GM12878 (cell line): ENCODE results near the gene FAAP100. TPM values are rescaled to one million over a fixed set of nuclear protein-coding genes. Genes with fewer than 3 reads are reported as not detected.

ENCODE experiments used
- ATAC-seq: fragments of 200-7000 bp; cut with Tn5 transposase; 3 replicates; pipeline ENCODE4 v1.9.1; 2020; ENCODE audit warnings: mild to moderate bottlenecking, moderate library complexity
- BruUV-seq: library from RNA; stranded (reverse); fragments of 400-500 nt; replicated peaks from 2 replicates; lab custom pipeline; 2021; lab: Mats Ljungman, UMichigan
- CTCF ChIA-PET: fragments of 300-600 bp; sonication (Branson Sonifier 250); formaldehyde crosslinking; extraction: SDS; loops from one replicate; lab custom pipeline; 2021; ENCODE audit warnings: inconsistent platforms; lab: Yijun Ruan, JAX
- POLR2A ChIA-PET: fragments of 350-600 bp; formaldehyde crosslinking; extraction: SDS; loops from one replicate; lab custom pipeline; 2021; ENCODE audit warnings: inconsistent platforms; lab: Charles Lee
- RAD21 ChIA-PET: fragments of 300-600 bp; sonication (Branson Sonifier 250); formaldehyde crosslinking; loops from one replicate; lab custom pipeline; 2023; ENCODE audit warnings: antibody characterized with exemption; ENCODE audit not compliant: unreplicated experiment; lab: Charles Lee
- SMC1A ChIA-PET: fragments of 300-600 bp; sonication (Branson Sonifier 250); formaldehyde crosslinking; loops from one replicate; lab custom pipeline; 2023; ENCODE audit not compliant: unreplicated experiment, uncharacterized antibody; lab: Charles Lee
- DNase-seq: peaks from one replicate; pipeline ENCODE4 v3.0.0-alpha.2; 2011; ENCODE audit warnings: low read depth, low spot score
- FAIRE-seq: peaks from 3 replicates; lab custom pipeline; 2011; peaks lifted over from hg19 to GRCh38; lab: Jason Lieb, UNC
- H2AFZ ChIP-seq: 2 replicates; pipeline ENCODE4 v1.6.0; 2011; ENCODE audit warnings: low read depth, low read length, control low read depth; ENCODE audit not compliant: control insufficient read depth
- H3K27ac ChIP-seq: 2 replicates; pipeline ENCODE4 v1.5.1; 2011; ENCODE audit warnings: control low read depth; ENCODE audit not compliant: control insufficient read depth, insufficient read depth
- H3K27me3 ChIP-seq, 2 experiments: replicated peaks in 1 of 2; 2 replicates each; pipeline versions ENCODE4 v1.6.0 to v1.6.1; 2011; ENCODE audit warnings: low read length in 1 of 2; ENCODE audit not compliant: control insufficient read depth in 2 of 2, insufficient read depth in 2 of 2
- H3K36me3 ChIP-seq, 2 experiments: 2 replicates each; pipeline ENCODE4 v1.5.1; 2011; ENCODE audit warnings: low read length in 1 of 2; ENCODE audit not compliant: control insufficient read depth in 2 of 2, insufficient read depth in 2 of 2
- H3K4me1 ChIP-seq: 2 replicates; pipeline ENCODE4 v1.6.1; 2011; ENCODE audit warnings: mild to moderate bottlenecking, low read length, moderate library complexity, mixed read lengths; ENCODE audit not compliant: control insufficient read depth, insufficient read depth
- H3K4me2 ChIP-seq: 2 replicates; pipeline ENCODE4 v1.6.0; 2011; ENCODE audit warnings: control low read depth; ENCODE audit not compliant: control insufficient read depth, insufficient read depth
- H3K4me3 ChIP-seq: fragments of 200-600 bp; sonication (generic); 2 replicates; pipeline ENCODE4 v1.5.1; 2016
- H3K79me2 ChIP-seq: 2 replicates; pipeline ENCODE4 v1.6.0; 2011; ENCODE audit warnings: low read length; ENCODE audit not compliant: control insufficient read depth, insufficient read depth
- H3K9ac ChIP-seq: 2 replicates; pipeline ENCODE4 v1.8.0; 2011; ENCODE audit warnings: low read length, control low read depth, mixed read lengths; ENCODE audit not compliant: control insufficient read depth, insufficient read depth
- H3K9me3 ChIP-seq: replicated peaks from 3 replicates; pipeline ENCODE4 v1.5.1; 2011; ENCODE audit warnings: mild to moderate bottlenecking, low read length; ENCODE audit not compliant: control insufficient read depth, insufficient read depth
- H4K20me1 ChIP-seq: 2 replicates; pipeline ENCODE4 v1.6.0; 2011; ENCODE audit not compliant: control insufficient read depth, insufficient read depth
- BCLAF1 ChIP-seq: fragments of 450-650 bp; IDR thresholded peaks from 2 replicates; pipeline ENCODE4 v1.6.1; 2017; ENCODE audit warnings: antibody characterized with exemption, mild to moderate bottlenecking, moderate library complexity
- CHD1 ChIP-seq: IDR thresholded peaks from 2 replicates; pipeline ENCODE4 v1.6.1; 2012; ENCODE audit warnings: low read depth, low read length, improper control_type of control experiment
- CHD4 ChIP-seq: fragments of 200-600 bp; sonication (generic); IDR thresholded peaks from 2 replicates; pipeline ENCODE4 v1.6.1; 2016; ENCODE audit warnings: mild to moderate bottlenecking
- CREB1 ChIP-seq: IDR thresholded peaks from 2 replicates; pipeline ENCODE4 v1.6.1; 2012; ENCODE audit warnings: low read depth, mild to moderate bottlenecking, inconsistent platforms
- EED ChIP-seq: sonication (generic); IDR thresholded peaks from 2 replicates; pipeline ENCODE4 v1.6.1; 2016; ENCODE audit warnings: antibody characterized with exemption, low read depth
- HCFC1 ChIP-seq: fragments of 150-350 bp; IDR thresholded peaks from 2 replicates; pipeline ENCODE4 v1.6.1; 2014; ENCODE audit warnings: low read length
- KDM1A ChIP-seq: fragments of 200-600 bp; sonication (generic); IDR thresholded peaks from 2 replicates; pipeline ENCODE4 v1.6.1; 2016; ENCODE audit warnings: borderline replicate concordance
- MYC ChIP-seq: IDR thresholded peaks from 2 replicates; pipeline ENCODE4 v1.6.1; 2011; ENCODE audit warnings: mild to moderate bottlenecking, low read length, moderate library complexity, inconsistent platforms; ENCODE audit not compliant: insufficient read depth, insufficient replicate concordance, insufficient read length, severe bottlenecking
- NR2F1 ChIP-seq: fragments of 450-650 bp; conservative IDR thresholded peaks from 2 replicates; pipeline ENCODE4 v1.6.1; 2017; ENCODE audit warnings: mild to moderate bottlenecking
- POLR2A ChIP-seq: IDR thresholded peaks from 2 replicates; pipeline ENCODE4 v1.6.1; 2011; ENCODE audit warnings: low read depth, mild to moderate bottlenecking, low read length
- SMARCA5 ChIP-seq: fragments of 450-650 bp; IDR thresholded peaks from 2 replicates; pipeline ENCODE4 v1.6.1; 2017; ENCODE audit warnings: mild to moderate bottlenecking
- TCF3 ChIP-seq: IDR thresholded peaks from 2 replicates; pipeline ENCODE4 v1.6.1; 2012; ENCODE audit warnings: low read depth, mild to moderate bottlenecking, low read length, borderline replicate concordance; ENCODE audit not compliant: insufficient read depth
- WRNIP1 ChIP-seq: IDR thresholded peaks from 2 replicates; pipeline ENCODE4 v1.6.1; 2011; ENCODE audit warnings: low read depth, low read length, improper control_type of control experiment, borderline replicate concordance
- WGBS: methylation state at CpG from one replicate; pipeline ENCODE4 v1.1.6; 2016; ENCODE audit warnings: low lambda C conversion rate; ENCODE audit not compliant: insufficient replicate concordance, insufficient coverage; ENCODE audit errors: missing lambda C conversion rate; 5-methylcytosine and 5-hydroxymethylcytosine counted together
- in situ Hi-C: fragments of 300-500 bp; cut with MboI; formaldehyde crosslinking; loops from 9 replicates; pipeline ENCODE4 v1.14.3; 2018; ENCODE audit warnings: mixed read lengths
- intact Hi-C: fragments of 100-400 bp; cut with micrococcal nuclease; formaldehyde crosslinking; loops from one replicate; pipeline ENCODE4 v1.14.2; 2022; ENCODE audit not compliant: unreplicated experiment
- polyA plus RNA-seq, 11 experiments: library from polyadenylated mRNA; depleted of rRNA in 4 of 11; unstranded in 6 of 11; stranded (reverse) in 5 of 11; fragments of >200 nt; fragmentation: Nextera tagmentation in 4 of 11; fragmentation: Illumina TruSeq in 1 of 11; extraction: Ambion mirVana in 4 of 11; extraction: Trizol in 1 of 11; gene quantifications; 1 replicate in 1 of 11; 2 replicates in 10 of 11; pipeline versions ENCODE4 v1.2.1 to v1.2.3, GENCODE V29; 2011 to 2016; ENCODE audit warnings: inconsistent platforms in 2 of 11, missing spikeins in 2 of 11, low read depth in 1 of 11
- total RNA-seq, 4 experiments: library from RNA; depleted of rRNA in 3 of 4; stranded (reverse); fragments of >200 nt in 3 of 4; fragmentation: Illumina TruSeq in 1 of 4; extraction: Trizol in 1 of 4; gene quantifications; 2 replicates each; pipeline versions ENCODE4 v1.2.1 to v1.2.3, GENCODE V29; 2013 to 2021
- TF ChIP-seq, protein P1 (sequence below): IDR thresholded peaks from 2 replicates; pipeline ENCODE4 v1.6.1; 2011; ENCODE audit warnings: low read depth, mild to moderate bottlenecking, low read length, moderate library complexity, borderline replicate concordance; ENCODE audit errors: extremely low read depth
- TF ChIP-seq, protein P2 (sequence below): IDR thresholded peaks from 2 replicates; pipeline ENCODE4 v1.6.1; 2012; ENCODE audit warnings: low read depth, low read length, improper control_type of control experiment

FAAP100 gene
- total and polyA plus RNA-seq, 10 of the 15 experiments (the other 5 are each of a cell fraction or from before 2014, with no cell fraction given), result 0.11 to 46.2 (median 17.1) TPM

GRCh38 chr17:81517009-81517338, 35.2 kb downstream of the FAAP100 start:
- SMC1A ChIA-PET, result interaction anchor here (1.1 to 3.2 kb wide), 3 partner anchors 45 to 84 kb away, joined by 3 to 12 read pairs (median 4); no protein-coding TSS in a partner anchor
- no peak overlapping the region for H2AFZ ChIP-seq
- no peaks in the 10 kb centered on the region for H4K20me1 ChIP-seq
- ATAC-seq (no peak), DNase-seq (no peak), FAIRE-seq (no peak)
- intact Hi-C loops (loop anchor here (2.0 to 10.0 kb wide), 3 partner anchors 36 to 262 kb away; partner anchors contain the start of gene FAAP100), in situ Hi-C loops (no loop called here)
- BruUV-seq, result no TSS peak
- CTCF ChIA-PET, result interaction anchor here (5.5 kb wide), 1 partner anchor 84 kb away, joined by 47 read pairs; no protein-coding TSS in a partner anchor
- WGBS, result 0% methylated on average over 8 of the region's 9 CpGs
- H3K4me1 ChIP-seq, result peaks cover 33% of the 10 kb centered on the region
- H3K36me3 ChIP-seq, result peaks cover 0 to 2% of the 10 kb centered on the region in 2 experiments; a peak in 2 of 4 replicates
- RAD21 ChIA-PET, result interaction anchor here (1.3 to 7.6 kb wide), 2 partner anchors 35 to 83 kb away, joined by 4 to 44 read pairs; partner anchors contain the start of gene FAAP100
- H3K79me2 ChIP-seq, result peaks cover 68% of the 10 kb centered on the region
- TF ChIP-seq NR2F1, result peak; percentile 24; the same call in 1 of the 2 replicates
- no peak for TF ChIP-seq POLR2A
- 0 out of 2 replicates have a peak, but pooled peaks have one; percentile 26 for TF ChIP-seq CHD1
- TF ChIP-seq, protein P1, sequence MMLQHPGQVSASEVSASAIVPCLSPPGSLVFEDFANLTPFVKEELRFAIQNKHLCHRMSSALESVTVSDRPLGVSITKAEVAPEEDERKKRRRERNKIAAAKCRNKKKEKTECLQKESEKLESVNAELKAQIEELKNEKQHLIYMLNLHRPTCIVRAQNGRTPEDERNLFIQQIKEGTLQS, result peak; percentile 51; the same call in 1 of the 2 replicates
- TF ChIP-seq CREB1, result no peak
- TF ChIP-seq BCLAF1, result no peak
- TF ChIP-seq, protein P2, sequence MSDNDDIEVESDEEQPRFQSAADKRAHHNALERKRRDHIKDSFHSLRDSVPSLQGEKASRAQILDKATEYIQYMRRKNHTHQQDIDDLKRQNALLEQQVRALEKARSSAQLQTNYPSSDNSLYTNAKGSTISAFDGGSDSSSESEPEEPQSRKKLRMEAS, result no peak
- TF ChIP-seq EED, result no peak
- no peak for TF ChIP-seq WRNIP1
- no peak for TF ChIP-seq KDM1A
- peak; percentile 0 for TF ChIP-seq MYC
- TF ChIP-seq CHD4, result no peak
- TF ChIP-seq HCFC1, result no peak
- no peak for TF ChIP-seq TCF3
- 0 out of 2 replicates have a peak, but pooled peaks have one; percentile 9 for TF ChIP-seq SMARCA5
- H3K9ac ChIP-seq, result peak overlapping the region; percentile 87
- POLR2A ChIA-PET, result interaction anchor here (1.1 to 2.8 kb wide), 5 partner anchors 32 to 232 kb away, joined by 3 to 34 read pairs (median 6); partner anchors contain the start of gene FAAP100
- peak overlapping the region; percentile 100 for H3K27ac ChIP-seq
- H3K27me3 ChIP-seq, result no peaks in the 10 kb centered on the region
- peak overlapping the region; percentile 72 for H3K4me3 ChIP-seq
- H3K4me2 ChIP-seq, result peak overlapping the region; percentile 100
- H3K9me3 ChIP-seq, result no peaks in the 10 kb centered on the region; the same call in 2 of the 3 replicates
